CD4-positive, alpha-beta T cell treated with Interleukin-4 for 4 hours (primary cell): ENCODE measurements around the gene KLHL22.
A peak's percentile ranks its signal among the peaks of the same experiment; 100 is the strongest.
"Not testable (repeated sequence)": the region's sequence is repeated elsewhere in the genome, so short reads cannot be mapped to it uniquely, and the experiment has no call there.

Source experiments
- DNase-seq: peaks from one replicate; pipeline ENCODE4 v3.0.0-alpha.2; 2020

KLHL22 gene, protein sequence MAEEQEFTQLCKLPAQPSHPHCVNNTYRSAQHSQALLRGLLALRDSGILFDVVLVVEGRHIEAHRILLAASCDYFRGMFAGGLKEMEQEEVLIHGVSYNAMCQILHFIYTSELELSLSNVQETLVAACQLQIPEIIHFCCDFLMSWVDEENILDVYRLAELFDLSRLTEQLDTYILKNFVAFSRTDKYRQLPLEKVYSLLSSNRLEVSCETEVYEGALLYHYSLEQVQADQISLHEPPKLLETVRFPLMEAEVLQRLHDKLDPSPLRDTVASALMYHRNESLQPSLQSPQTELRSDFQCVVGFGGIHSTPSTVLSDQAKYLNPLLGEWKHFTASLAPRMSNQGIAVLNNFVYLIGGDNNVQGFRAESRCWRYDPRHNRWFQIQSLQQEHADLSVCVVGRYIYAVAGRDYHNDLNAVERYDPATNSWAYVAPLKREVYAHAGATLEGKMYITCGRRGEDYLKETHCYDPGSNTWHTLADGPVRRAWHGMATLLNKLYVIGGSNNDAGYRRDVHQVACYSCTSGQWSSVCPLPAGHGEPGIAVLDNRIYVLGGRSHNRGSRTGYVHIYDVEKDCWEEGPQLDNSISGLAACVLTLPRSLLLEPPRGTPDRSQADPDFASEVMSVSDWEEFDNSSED

DNA sequence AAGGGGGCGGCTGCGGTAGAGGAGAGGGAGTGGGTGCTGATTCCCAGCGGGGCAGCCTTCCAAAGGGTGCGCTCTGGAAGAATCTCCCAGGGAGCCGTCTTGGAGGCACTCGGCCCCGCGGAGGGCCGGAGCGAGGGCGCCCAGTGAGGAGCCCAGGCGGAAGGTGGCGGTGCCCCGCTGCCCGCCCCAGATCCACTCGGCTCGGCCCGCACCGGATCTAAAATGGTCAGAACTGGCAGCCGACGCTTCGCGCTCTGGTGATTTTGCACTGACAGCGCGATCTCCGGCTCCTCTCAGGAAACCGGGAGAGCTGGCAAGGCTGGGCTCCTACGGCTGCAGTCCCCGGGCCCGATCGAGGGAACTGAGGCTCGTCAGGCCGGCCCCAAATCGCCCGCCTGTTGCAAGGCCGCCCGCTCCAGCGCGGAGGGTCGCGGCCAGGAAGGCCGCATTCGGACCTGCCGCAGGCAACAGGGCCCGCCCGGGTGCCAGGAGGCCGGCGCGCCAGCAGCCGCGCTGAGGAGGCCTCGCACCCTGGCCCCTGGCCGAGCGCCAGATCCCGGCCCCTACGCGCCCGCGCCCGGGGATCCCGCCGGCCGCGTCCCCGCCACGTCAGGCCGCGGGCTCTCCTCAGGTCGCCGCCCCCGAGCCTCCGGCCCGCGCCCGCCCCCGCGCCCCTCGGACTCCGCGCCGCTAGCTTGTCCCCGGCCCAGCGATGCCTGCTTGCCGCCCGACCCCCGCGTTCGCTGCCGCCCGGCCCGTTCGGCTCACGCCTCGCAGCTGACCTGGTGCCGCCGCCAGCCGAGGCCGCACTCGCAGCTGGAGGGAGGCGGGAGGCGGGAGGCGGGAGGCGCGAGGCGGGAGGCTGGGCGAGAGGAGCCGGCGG is at the start of gene KLHL22:
Gene KLHL22 (minus strand): TSS at position 818 of the 883 bp plus-strand sequence. CDS start 6,584 bp downstream, outside the sequence.
- DNase-seq = no peak

DNA sequence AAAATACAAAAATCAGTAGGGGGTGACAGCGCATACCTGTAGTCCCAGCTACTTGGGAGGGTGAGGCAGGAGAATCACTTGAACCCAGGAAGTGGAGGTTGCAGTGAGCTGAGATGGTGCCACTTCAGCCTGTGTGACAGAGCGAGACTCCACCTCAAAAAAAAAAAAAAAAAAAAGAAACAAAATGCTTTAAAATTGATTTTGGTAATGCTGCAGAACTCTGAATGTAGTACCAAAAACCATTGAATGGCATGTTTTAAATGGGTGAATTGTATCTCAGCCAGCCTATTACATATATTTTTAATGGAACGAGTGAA is 49.7 kb upstream of the KLHL22 start:
- DNase-seq = not testable (repeated sequence)

DNA sequence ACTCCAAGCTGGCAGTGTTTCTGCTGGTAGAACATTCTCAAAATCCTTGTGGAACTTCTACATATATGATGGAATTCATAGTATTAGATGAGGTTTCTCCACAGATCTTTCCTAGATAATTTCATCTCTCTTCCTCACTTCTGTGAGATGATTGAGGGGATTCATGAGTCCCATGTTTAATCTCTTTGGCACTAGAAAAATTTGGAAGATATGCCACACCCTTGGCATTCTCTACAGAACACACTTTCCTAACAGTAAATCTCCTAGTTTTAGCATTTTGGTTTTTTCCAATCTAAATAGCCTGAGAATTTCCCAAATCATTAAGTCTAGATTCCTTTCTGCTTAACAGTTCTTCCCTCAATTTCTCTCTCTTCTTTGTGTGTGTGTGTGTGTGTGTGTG is 47.1 kb upstream of the KLHL22 start:
- DNase-seq = no peak

DNA sequence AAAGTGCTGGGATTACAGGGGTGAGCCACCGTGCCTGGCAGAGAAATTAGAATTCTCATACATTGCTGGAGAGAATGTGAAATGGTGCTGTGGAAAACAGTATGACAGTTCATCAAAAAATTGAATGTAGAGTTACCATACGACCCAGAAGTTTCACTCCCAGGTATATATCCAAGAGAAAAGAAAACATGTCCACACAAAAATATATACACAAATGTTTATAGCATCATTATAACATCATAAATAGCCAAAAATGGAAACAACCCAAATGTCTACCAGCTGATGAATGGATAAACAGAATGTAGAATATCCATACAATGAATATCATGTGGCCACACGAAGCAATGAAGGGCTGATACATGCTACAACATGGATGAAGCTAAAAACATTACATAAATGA is 46.5 kb upstream of the KLHL22 start:
- DNase-seq = no peak

DNA sequence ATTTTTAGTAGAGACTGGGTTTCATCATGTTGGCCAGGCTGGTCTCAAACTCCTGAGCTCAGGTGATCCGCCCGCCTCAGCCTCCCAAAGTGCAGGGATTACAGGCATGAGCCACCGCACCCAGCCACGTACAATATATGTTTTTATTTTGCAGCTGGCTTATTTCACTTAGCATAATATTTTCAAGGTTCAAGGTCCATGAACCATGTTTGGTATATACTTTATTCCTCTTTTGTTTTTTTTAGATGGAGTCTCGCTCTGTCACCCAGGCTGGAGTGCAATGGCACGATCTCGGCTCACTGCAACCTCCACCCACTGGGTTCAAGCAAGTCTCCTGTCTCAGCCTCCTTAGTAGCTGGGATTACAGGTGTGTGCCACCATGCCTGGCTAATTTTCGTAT is 43.3 kb upstream of the KLHL22 start:
- not testable (repeated sequence) for DNase-seq

DNA sequence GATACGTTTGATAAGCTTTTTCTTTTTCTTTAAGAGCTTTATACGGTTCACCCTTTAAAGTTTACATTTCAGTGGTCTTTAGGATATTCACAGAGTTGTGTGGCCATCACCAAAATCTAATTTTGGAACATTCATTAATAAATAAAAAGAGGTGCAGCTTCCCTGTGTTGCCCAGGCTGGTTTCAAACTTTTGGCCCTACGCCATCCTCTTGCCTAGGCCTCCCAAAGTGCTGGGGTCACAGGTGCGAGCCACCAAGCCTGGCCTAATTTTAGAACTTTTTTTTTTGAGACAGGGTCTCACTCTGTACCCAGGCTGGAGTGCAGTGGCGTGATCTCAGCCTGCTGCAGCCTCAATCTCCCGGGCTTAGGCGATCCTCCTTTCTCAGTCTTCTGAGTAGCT is 42.4 kb upstream of the KLHL22 start:
- no peak for DNase-seq

DNA sequence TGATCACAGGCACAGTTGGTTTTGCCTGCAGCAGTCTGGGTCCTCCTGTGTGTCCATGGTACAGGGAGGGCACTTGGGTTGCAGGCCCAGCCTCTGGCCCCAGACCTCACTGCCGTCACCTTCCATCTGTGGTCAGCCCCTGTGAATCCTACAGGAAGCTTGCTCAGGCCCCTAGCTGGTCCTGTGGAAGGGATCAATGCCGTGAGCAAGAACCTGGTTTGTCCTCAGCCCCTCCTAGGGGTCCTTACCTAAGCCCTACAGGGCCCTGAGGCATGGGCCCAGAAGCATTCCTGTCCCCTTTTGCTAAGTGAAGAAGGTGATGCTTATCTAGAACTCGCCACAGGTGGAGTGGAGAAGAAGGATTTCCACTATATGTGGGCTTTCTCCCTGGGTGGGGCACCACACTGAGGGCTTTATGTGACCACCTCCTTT is 41.7 kb upstream of the KLHL22 start:
- no peak for DNase-seq

DNA sequence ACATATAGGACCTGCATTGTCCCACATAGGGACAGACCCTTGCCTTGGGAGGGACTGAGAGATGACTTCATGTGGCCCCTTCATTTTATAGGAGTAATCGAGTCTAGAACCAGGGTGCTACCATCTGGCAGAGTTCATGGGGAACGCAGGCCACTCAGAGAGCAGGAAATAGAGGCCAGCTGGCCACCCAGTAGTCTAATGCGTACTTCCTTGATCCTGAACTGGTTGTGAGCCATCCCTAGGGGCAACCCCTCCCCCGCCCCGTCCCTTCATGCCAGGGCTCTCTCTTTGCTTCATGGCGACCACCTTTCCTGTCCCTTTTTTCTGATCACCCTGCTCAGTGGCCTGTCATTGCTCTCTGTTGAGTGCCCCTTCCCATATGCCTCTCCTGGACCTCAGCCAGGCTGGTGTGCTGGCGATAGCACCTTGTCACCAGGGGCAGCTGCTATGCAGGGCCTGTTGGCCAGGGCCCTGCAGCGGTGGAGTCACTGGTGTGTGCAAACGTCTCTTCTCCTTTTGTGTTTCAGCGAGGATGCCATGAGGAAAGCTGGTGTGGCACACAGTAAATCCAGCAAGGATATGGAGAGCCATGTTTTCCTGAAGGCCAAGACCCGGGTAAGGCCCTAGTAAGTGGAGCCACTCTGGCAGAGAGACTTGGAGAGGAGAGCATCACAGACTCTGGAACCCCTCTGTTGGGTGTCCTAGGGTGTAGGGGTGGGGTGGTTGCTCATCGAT is 41.2 kb upstream of the KLHL22 start:
- DNase-seq = no peak

DNA sequence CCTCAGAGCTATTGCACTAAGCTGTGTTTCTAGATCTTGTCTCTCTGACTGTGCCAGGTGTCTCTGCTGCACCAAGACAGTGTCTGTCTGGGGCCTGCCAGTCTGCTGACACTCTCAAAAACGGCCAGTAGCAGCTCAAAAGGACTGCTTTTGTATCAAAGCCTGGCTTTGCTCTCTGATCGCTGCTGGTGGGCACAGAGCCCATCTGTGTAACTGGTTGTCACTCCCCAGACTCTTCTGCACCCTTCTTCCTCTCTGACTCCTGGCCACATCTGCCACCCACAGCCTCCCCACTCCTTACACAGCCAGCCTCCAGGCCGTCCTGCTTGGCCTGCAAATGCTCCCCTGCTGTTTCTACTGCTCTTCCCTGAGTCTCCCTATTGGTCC is 38.3 kb upstream of the KLHL22 start:
- DNase-seq = no peak

DNA sequence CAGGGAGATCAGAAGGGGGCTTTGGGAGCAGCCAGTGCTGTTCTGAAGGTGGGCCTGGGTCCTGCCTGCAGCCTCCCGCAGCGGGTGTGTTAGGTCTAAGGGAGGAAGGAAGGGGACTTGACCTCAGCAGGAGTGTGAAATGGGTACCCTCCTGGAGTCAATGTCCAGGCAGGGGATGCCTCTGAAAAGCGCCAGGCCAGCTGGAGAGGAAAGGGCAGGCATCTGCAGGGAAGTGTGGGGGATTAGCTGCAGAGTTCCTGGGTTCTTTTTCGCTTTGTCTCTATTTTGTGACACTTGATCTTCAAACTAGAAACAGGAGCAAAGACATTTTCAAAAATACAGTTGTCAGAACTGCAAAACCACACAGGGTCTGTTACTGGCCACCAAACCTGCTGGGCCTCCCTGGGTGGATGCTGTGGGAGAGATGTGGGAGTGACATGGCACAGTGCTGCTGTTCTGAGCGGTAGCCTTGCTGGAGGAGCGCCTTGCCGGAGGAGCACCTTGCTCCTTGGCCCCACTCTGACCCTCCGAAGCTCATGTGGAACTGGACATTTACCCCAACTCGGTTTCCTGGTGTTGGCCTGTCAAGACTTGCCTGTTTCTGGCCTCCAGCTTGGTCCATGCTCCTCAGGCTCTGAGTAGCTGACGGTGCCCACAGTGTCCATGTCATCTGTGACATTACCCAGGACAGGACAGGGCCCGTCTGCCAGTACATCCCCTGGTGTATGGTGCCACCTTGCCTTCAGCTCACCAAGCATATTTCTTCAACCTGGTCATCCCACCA is 37.7 kb upstream of the KLHL22 start:
- no peak for DNase-seq

DNA sequence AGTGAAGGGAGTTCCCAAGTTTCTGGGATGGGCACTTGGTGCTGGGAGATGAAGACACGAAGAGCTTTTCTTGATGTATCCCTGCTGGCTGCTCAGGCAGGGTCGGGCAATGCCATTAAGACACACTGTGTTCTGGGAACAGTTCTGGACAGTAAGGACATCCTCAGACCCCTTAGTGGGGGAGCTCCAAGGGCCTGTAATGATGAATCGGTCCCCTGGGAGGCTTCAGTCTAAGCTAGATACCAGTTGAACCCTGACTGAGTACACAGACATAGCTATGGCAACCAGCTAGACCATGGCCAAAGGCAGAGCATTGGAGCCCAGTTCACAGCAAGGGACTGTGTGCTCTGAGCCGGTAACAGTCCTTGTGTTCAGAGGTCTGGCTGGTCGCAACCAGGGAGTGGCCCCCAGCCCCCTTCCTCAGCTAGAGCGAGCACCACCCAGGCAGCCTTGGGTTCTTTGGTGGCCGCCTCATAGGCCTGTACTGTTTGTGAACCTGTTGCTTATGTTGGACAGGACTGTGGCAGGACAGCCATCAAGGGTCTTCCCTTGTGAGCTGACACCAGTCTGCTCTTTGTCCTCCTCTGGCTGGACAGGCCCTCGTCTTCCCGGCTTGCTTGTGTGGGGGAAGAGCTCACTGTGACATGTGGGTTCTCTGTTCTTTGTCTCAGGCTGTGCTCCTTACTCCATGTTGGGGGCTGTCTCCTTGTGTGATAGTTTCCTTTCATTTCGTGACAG is 36.8 kb upstream of the KLHL22 start:
- DNase-seq = no peak

DNA sequence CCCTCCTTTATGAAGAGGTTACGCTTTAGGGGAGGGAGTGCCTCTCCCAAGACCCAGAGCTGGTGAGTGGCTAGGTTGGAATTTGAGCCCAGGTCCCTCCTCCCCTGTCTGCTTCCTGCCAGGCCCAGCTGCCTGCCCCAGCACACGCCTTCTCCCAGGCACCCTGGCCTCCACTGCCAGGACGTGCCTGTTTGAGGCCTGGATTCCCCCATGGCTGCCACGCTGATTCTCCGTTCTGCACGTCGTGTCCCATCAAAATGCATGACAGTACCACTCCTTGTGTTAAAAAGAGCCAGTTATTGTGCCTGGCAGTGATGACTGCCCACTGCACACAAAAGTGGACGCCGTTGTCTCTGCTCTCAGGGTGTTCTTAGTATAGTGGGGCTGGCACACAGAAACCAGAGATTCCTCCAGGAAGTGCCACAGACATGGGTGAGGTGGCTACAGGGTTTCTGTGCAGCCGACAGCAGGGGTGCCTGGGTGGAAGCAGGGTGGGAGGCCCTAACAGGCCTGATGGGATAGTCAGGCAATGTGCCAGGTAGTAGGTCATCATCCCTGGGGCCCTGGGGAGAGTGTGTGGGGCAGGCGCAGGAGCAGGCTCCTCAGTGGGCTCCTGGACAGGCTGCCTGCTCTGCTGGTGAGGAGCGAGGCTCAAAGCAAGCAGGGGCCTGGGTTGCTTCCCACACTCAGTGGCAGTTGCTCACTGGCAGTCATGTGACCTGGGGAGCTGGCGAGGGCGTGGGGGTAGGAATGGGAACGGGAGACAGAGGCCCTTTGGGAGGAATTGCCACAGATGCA is 36.0 kb upstream of the KLHL22 start:
- DNase-seq = no peak

DNA sequence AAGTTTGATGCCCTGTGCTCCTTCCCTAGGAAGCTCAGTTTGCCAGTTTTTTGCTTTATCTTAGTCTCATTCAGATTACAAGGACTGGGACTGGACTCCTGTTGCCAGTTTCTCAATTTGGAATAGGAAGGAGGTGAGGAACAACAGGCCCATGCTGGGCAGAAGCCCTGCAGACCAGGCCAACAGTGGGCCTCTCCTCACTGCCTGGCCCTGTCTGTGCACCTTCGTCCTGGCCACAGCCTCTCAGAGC is 35.5 kb upstream of the KLHL22 start:
- no peak for DNase-seq

DNA sequence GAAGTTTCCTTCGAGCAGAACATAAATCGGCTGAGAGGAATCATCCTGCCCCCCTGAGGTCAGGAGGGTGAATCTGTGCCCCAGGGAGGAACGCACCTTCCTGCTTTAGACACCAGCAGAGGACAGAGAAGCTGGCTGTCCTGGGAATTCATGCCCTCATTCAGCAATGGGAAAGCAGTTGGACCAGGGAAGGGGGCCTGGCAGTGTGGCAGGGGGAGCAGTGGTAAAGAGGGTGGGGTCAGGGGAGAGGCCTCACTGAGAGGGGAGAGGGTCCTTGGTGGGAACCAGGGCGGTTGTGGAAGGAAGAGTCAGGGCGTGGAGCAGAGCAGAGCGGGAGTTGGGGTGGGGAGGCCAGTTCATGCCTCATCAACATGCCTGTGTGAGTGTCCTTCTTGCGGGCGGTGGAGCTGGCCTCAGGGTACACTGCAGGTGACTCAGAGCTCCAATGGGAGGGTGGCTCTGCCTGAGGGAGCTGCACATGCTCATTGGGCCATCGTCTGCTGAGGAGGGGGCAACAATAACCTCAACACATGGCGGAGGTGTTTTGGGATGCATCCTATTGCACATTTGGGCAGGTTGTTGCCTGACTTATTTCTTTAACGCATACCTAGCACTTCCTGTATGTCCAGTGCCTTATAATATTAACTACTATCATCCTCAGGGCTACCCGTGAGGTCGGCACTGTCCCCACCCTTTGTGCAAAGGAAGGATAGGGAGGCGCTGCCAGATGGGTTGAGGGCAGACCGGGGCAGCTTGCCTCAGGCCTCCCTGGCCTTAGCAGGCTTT is 35.0 kb upstream of the KLHL22 start:
- DNase-seq = no peak

DNA sequence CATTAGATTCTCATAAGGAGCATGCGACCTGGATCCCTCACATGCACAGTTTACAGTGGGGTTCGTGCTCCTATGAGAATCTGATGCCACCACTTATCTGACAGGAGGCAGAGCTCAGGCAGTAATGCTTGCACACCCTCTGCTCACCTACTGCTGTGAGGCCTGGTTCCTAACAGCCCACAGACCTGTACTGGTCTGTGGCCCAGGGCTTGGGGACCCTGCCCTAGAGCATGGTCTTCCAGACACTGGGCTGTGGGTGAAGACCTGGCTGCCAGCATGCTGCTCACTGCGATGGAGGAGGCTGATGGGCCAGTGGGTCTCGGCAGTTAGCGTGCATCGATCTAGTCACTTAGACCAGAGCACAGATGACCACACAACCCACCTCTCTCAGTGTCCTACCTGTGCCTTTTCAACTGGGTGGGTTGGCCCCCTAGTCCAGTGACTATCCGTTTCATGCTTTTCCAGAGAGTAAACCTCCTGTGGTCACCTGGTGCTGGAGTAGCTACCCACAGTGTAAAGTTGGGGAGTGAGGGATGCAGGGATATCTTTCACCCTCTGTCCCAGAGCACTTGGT is 32.9 kb upstream of the KLHL22 start:
- no peak for DNase-seq

DNA sequence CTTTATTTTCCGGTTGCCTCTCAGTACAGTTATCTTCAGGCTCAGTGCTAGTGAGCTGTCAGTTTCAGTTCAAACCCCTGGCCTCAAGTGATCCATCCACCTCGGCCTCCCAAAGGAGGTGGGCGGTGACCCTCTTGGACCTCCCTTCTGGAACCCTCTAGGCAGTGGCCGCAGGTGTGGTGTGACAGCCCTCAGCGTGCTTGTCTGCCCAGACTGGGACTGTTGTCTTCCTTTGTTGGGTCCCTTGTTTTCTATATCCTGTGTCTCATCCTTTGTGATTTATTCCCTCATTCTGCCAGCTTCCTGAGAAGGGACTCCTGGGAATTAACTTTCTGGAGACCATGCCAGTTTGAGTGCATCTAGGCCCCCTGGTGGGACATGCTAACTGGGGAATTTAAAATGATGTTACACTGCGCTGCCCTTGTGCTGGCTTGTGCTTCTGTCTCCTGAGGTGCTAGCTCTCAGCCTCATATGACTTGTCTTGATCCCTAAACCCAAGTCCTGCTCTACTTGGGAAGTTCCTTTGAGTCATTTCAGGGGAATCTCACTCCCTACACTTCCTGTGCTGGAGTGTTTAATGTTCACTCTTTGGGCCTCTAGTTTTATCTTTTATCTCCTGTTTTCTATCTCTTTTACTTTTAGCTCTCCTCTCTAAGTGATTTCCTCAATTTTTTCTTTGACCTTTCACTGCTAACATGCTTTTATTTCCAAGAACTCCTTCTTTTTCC is 31.2 kb upstream of the KLHL22 start:
- DNase-seq = no peak

DNA sequence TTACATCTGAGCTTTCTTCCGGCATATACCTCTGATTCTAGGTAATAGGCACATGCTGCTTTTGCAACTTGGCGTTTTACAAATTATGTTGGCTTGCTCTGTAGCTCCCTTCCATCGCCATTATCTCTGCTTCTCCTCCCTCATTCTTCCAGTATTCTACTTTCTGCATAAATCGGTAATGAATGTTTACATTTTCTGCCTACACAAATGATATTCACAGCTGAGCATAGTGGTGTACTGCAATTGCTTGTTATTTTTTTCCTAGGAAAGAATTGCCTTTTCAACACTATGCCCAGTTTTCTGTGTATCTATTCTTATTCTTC is 30.7 kb upstream of the KLHL22 start:
- DNase-seq = no peak

DNA sequence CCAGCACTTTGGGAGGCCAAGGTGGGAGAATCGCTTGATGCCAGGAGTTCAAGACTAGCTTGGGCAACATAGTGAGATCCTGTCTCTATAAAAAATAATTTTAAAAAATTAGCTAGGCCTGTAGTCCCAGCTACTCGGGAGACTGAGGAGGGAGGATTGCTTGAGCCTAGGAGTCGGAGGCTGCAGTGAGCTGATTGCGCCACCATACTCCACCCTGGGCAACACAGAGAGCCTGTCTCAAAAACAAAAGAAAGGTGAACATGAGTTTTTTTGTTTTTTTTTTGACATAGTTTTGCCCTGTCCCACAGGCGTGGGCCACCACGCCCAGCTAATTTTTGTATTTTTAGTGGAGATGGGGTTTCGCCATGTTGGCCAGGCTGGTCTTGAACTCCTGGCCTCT is 29.5 kb upstream of the KLHL22 start:
- DNase-seq = no peak

DNA sequence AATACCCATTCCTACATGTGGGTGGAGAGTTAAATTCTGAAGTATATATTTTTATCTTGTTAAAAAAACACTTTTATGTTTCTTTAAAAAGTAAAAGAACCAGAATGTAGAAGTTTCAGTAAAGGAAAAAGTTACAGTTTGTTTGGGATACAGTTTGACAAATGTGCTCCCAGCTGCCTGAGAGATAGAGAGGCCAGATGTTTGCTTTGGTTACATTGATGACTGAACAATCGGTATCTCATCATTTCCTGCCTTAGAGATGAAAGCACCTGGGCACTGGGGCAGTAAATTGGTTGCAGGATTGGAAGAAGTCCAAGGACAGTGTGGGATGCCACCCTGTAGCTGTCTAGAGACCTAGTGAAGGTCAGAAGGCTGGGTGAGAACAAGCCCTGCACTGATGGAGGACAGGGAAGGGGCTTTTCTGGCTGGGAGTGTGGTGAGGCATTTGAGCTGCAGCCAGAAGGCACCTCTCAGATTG is 28.4 kb upstream of the KLHL22 start:
- DNase-seq = peak; percentile 53
